GM23338 (cell line): ENCODE data around the gene SDC3. TPM values are rescaled to one million over a fixed set of nuclear protein-coding genes. Genes with fewer than 3 reads are reported as not detected.

ENCODE experiments used
- ATAC-seq: fragments of 200-7000 bp; cut with Tn5 transposase; 3 replicates; pipeline ENCODE4 v1.9.1; 2020
- DNase-seq: peaks from one replicate; pipeline ENCODE4 v3.0.0-alpha.2; 2015; ENCODE audit warnings: low spot score
- H2AFZ ChIP-seq: fragments of 200-600 bp; sonication (generic); 2 replicates; pipeline ENCODE4 v1.8.0; 2016; ENCODE audit warnings: antibody characterized with exemption, mild to moderate bottlenecking, moderate library complexity
- H3F3A ChIP-seq: fragments of 200-600 bp; sonication (generic); replicated peaks from 2 replicates; pipeline ENCODE4 v1.8.0; 2017; ENCODE audit warnings: antibody characterized with exemption, mixed run types, low read depth
- H3K27ac ChIP-seq: fragments of 200-600 bp; sonication (generic); 2 replicates; pipeline ENCODE4 v1.6.1; 2016; ENCODE audit warnings: low read depth
- H3K27me3 ChIP-seq: fragments of 200-600 bp; sonication (generic); 2 replicates; pipeline ENCODE4 v1.8.0; 2016; ENCODE audit warnings: mild to moderate bottlenecking, mixed run types, moderate library complexity; ENCODE audit not compliant: insufficient read depth
- H3K36me3 ChIP-seq: fragments of 200-600 bp; sonication (generic); 2 replicates; pipeline ENCODE4 v1.8.0; 2016; ENCODE audit warnings: mild to moderate bottlenecking; ENCODE audit not compliant: insufficient read depth
- H3K4me1 ChIP-seq: fragments of 200-600 bp; sonication (generic); 2 replicates; pipeline ENCODE4 v1.8.0; 2016; ENCODE audit warnings: mild to moderate bottlenecking, moderate library complexity; ENCODE audit not compliant: insufficient read depth
- H3K4me2 ChIP-seq: fragments of 200-600 bp; sonication (generic); 2 replicates; pipeline ENCODE4 v1.7.1; 2017; ENCODE audit warnings: mixed run types
- H3K4me3 ChIP-seq: fragments of 200-600 bp; sonication (generic); 2 replicates; pipeline ENCODE4 v1.6.1; 2016; ENCODE audit warnings: mixed run types
- H3K79me2 ChIP-seq: fragments of 200-600 bp; sonication (generic); replicated peaks from 2 replicates; pipeline ENCODE4 v1.8.0; 2017; ENCODE audit warnings: mild to moderate bottlenecking; ENCODE audit not compliant: insufficient read depth
- H3K9me2 ChIP-seq: fragments of 200-600 bp; sonication (generic); 2 replicates; pipeline ENCODE4 v1.8.0; 2017; ENCODE audit not compliant: insufficient read depth
- H4K20me1 ChIP-seq: fragments of 200-600 bp; sonication (generic); replicated peaks from 2 replicates; pipeline ENCODE4 v1.8.0; 2017; ENCODE audit warnings: mild to moderate bottlenecking; ENCODE audit not compliant: insufficient read depth
- H3K27ac Mint-ChIP-seq: 2 replicates; pipeline ENCODE4 v1.8.0; 2020; ENCODE audit warnings: inconsistent platforms, mild to moderate bottlenecking, moderate library complexity, mixed read lengths
- H3K27me3 Mint-ChIP-seq: 3 replicates; pipeline ENCODE4 v1.8.0; 2022; ENCODE audit warnings: low read depth, mild to moderate bottlenecking, moderate library complexity, mixed read lengths, inconsistent platforms; ENCODE audit not compliant: insufficient read depth, poor library complexity
- H3K36me3 Mint-ChIP-seq: 3 replicates; pipeline ENCODE4 v1.8.0; 2021; ENCODE audit warnings: low read depth, mild to moderate bottlenecking, inconsistent platforms, moderate library complexity, mixed read lengths
- H3K4me1 Mint-ChIP-seq: 3 replicates; pipeline ENCODE4 v1.8.0; 2020; ENCODE audit warnings: mild to moderate bottlenecking, inconsistent platforms, mixed read lengths
- H3K4me3 Mint-ChIP-seq: 3 replicates; pipeline ENCODE4 v1.8.0; 2021; ENCODE audit warnings: moderate library complexity, mild to moderate bottlenecking, inconsistent platforms, mixed read lengths
- H3K9me3 Mint-ChIP-seq: 3 replicates; pipeline ENCODE4 v1.8.0; 2020; ENCODE audit warnings: moderate library complexity, mild to moderate bottlenecking, inconsistent platforms, mixed read lengths
- CREB1 ChIP-seq: fragments of 250-450 bp; sonication (Bioruptor Pico); IDR thresholded peaks from 2 replicates; pipeline ENCODE4 v1.5.0; 2020; ENCODE audit warnings: low read depth, mild to moderate bottlenecking, moderate library complexity
- EZH2 ChIP-seq: fragments of 200-600 bp; sonication (generic); IDR thresholded peaks from one replicate; pipeline ENCODE4 v1.8.0; 2017; ENCODE audit warnings: antibody characterized with exemption, mild to moderate bottlenecking, low read depth; ENCODE audit not compliant: unreplicated experiment
- NANOG ChIP-seq: IDR thresholded peaks from 2 replicates; pipeline ENCODE4 v1.6.1; 2016; ENCODE audit warnings: antibody characterized with exemption, borderline replicate concordance
- POLR2AphosphoS5 ChIP-seq: IDR thresholded peaks from 2 replicates; pipeline ENCODE4 v1.6.1; 2016; ENCODE audit warnings: antibody characterized with exemption, low read depth
- polyA plus RNA-seq: library from polyadenylated mRNA; unstranded; fragments of >200 nt; fragmentation: Nextera tagmentation; extraction: Ambion mirVana; gene quantifications from 2 replicates; pipeline ENCODE4 v1.2.1, GENCODE V29; 2016
- total RNA-seq: library from RNA; depleted of rRNA; stranded (reverse); fragments of >200 nt; shearing (Covaris generic); gene quantifications from 2 replicates; pipeline ENCODE4 v1.2.3, GENCODE V29; 2014
- TF ChIP-seq, protein P1 (sequence below): IDR thresholded peaks from 2 replicates; pipeline ENCODE4 v1.6.1; 2016; ENCODE audit warnings: antibody characterized with exemption
- TF ChIP-seq, protein P2 (sequence below), 2 experiments: fragments of 200-600 bp in 1 of 2; sonication (generic) in 1 of 2; conservative IDR thresholded peaks; 2 replicates each; pipeline versions ENCODE4 v1.5.1 to v1.6.1; 2016 to 2017; ENCODE audit warnings: antibody characterized with exemption in 2 of 2, low read depth in 2 of 2, mild to moderate bottlenecking in 2 of 2, moderate library complexity in 1 of 2
- TF ChIP-seq, protein P3 (sequence below): fragments of 250-450 bp; sonication (Bioruptor Pico); IDR thresholded peaks from 2 replicates; pipeline ENCODE4 v1.5.0; 2020; ENCODE audit warnings: mild to moderate bottlenecking, moderate library complexity

Gene SDC3
- total and polyA plus RNA-seq, 2 experiments from 2014 or later = 5.2 to 29.7 TPM

DNA sequence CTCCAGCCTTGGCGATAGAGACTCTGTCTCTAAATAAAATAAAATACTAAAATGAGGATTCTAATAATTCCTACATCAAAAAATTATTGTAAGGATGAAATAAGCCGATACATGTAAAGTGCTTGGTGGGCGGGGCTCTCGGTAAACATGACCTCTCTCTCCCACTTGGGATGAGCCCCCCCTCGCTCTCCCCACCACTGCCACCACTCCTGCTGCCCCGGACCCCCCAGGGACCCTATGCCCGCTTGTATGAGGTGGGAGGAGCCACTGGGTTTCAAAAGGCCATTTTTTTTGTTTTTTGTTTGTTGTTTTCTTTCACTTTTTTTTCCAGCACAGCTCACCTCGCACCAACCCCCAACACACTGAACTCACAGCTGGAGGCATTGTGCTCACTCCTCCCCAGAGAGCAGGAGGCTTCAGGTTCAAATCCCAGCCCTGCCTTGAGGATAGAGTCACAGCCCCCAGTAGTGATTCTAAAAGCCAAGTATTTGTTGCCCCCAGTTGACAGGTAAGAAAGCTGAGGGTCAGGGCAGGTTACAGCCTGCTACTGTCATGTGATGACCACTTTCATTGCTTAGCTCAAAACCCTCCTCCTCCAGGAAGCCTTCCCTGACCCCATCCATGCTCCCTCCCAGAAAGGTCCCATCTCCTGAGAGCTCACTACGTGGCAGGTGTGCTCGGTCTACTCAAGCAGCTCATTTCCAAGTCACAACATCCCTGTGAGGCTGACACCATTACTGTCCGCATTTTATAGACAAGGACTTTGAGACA is 4.2 kb downstream of the SDC3 start:
- peaks cover 54% of the 10 kb centered on the region for H3K4me1 Mint-ChIP-seq
- Histone ChIP-seq H3K4me1 (peaks cover 36% of the 10 kb centered on the region), H3K9me2 (no peaks in the 10 kb centered on the region), H3K4me3 (no peak overlapping the region), H3F3A (peaks cover 12% of the 10 kb centered on the region; the same call in 1 of the 2 replicates), H4K20me1 (peaks cover 4% of the 10 kb centered on the region; the same call in 1 of the 2 replicates), H3K27me3 (peaks cover 13% of the 10 kb centered on the region), H3K27ac (no peak overlapping the region), H3K79me2 (peaks cover 3% of the 10 kb centered on the region), H2AFZ (no peak overlapping the region), H3K4me2 (0 out of 2 replicates have a peak overlapping the region, but pooled peaks have one; percentile 26), H3K36me3 (no peaks in the 10 kb centered on the region)
- DNase-seq (no peak), ATAC-seq (no peak)
- no peak for TF ChIP-seq POLR2AphosphoS5
- peak overlapping the region; percentile 38; the same call in 1 of the 2 replicates for H3K27ac Mint-ChIP-seq
- no peaks in the 10 kb centered on the region for H3K9me3 Mint-ChIP-seq
- H3K27me3 Mint-ChIP-seq = peaks cover 20% of the 10 kb centered on the region
- no peaks in the 10 kb centered on the region; the same call in 2 of the 3 replicates for H3K36me3 Mint-ChIP-seq
- no peak overlapping the region for H3K4me3 Mint-ChIP-seq

DNA sequence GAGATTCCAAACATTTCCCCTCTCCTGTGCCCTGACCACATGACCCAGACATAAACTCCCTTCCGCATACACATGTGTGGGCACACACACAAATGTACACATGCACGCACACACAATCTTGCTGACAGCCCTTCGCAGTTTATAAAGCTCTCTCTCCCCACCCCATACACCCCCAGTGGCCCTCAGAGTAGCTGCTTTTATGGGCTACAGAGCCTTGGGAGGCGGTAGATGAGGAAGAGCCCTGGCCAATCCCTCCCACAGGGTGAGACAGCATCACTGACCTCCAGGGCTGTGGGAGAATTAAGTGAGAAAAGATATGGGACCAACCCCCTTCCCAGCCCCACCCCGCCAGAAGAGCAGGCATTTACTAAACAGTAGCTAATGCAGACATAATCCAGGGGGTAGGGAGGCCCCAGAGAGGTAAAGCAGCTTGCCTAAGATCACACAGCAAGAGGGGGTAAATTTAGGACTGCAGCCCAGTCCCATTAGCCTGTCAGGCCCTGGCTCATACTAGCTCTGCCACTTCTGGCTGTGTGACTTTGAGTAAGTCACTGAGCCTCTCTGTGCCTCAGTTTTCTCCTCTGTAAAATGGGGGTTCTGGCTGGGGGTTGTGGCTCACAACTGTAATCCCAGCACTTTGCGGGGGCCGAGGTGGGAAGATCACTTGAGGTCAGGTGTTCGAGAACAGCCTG is 5.1 kb downstream of the SDC3 start:
- H3K27me3 ChIP-seq = peaks cover 9% of the 10 kb centered on the region; the same call in 1 of the 2 replicates
- TF ChIP-seq, protein P1, sequence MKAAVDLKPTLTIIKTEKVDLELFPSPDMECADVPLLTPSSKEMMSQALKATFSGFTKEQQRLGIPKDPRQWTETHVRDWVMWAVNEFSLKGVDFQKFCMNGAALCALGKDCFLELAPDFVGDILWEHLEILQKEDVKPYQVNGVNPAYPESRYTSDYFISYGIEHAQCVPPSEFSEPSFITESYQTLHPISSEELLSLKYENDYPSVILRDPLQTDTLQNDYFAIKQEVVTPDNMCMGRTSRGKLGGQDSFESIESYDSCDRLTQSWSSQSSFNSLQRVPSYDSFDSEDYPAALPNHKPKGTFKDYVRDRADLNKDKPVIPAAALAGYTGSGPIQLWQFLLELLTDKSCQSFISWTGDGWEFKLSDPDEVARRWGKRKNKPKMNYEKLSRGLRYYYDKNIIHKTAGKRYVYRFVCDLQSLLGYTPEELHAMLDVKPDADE = no peak
- TF ChIP-seq CREB1 (CRISPR knock-in tag) (no peak), EZH2 (no peak), NANOG (no peak)
- TF ChIP-seq, protein P2, sequence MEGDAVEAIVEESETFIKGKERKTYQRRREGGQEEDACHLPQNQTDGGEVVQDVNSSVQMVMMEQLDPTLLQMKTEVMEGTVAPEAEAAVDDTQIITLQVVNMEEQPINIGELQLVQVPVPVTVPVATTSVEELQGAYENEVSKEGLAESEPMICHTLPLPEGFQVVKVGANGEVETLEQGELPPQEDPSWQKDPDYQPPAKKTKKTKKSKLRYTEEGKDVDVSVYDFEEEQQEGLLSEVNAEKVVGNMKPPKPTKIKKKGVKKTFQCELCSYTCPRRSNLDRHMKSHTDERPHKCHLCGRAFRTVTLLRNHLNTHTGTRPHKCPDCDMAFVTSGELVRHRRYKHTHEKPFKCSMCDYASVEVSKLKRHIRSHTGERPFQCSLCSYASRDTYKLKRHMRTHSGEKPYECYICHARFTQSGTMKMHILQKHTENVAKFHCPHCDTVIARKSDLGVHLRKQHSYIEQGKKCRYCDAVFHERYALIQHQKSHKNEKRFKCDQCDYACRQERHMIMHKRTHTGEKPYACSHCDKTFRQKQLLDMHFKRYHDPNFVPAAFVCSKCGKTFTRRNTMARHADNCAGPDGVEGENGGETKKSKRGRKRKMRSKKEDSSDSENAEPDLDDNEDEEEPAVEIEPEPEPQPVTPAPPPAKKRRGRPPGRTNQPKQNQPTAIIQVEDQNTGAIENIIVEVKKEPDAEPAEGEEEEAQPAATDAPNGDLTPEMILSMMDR (conservative IDR thresholded peaks at IDR 0.05; ENCODE audit: low read depth in 2 of 2) = no peak
- TF ChIP-seq, protein P3, sequence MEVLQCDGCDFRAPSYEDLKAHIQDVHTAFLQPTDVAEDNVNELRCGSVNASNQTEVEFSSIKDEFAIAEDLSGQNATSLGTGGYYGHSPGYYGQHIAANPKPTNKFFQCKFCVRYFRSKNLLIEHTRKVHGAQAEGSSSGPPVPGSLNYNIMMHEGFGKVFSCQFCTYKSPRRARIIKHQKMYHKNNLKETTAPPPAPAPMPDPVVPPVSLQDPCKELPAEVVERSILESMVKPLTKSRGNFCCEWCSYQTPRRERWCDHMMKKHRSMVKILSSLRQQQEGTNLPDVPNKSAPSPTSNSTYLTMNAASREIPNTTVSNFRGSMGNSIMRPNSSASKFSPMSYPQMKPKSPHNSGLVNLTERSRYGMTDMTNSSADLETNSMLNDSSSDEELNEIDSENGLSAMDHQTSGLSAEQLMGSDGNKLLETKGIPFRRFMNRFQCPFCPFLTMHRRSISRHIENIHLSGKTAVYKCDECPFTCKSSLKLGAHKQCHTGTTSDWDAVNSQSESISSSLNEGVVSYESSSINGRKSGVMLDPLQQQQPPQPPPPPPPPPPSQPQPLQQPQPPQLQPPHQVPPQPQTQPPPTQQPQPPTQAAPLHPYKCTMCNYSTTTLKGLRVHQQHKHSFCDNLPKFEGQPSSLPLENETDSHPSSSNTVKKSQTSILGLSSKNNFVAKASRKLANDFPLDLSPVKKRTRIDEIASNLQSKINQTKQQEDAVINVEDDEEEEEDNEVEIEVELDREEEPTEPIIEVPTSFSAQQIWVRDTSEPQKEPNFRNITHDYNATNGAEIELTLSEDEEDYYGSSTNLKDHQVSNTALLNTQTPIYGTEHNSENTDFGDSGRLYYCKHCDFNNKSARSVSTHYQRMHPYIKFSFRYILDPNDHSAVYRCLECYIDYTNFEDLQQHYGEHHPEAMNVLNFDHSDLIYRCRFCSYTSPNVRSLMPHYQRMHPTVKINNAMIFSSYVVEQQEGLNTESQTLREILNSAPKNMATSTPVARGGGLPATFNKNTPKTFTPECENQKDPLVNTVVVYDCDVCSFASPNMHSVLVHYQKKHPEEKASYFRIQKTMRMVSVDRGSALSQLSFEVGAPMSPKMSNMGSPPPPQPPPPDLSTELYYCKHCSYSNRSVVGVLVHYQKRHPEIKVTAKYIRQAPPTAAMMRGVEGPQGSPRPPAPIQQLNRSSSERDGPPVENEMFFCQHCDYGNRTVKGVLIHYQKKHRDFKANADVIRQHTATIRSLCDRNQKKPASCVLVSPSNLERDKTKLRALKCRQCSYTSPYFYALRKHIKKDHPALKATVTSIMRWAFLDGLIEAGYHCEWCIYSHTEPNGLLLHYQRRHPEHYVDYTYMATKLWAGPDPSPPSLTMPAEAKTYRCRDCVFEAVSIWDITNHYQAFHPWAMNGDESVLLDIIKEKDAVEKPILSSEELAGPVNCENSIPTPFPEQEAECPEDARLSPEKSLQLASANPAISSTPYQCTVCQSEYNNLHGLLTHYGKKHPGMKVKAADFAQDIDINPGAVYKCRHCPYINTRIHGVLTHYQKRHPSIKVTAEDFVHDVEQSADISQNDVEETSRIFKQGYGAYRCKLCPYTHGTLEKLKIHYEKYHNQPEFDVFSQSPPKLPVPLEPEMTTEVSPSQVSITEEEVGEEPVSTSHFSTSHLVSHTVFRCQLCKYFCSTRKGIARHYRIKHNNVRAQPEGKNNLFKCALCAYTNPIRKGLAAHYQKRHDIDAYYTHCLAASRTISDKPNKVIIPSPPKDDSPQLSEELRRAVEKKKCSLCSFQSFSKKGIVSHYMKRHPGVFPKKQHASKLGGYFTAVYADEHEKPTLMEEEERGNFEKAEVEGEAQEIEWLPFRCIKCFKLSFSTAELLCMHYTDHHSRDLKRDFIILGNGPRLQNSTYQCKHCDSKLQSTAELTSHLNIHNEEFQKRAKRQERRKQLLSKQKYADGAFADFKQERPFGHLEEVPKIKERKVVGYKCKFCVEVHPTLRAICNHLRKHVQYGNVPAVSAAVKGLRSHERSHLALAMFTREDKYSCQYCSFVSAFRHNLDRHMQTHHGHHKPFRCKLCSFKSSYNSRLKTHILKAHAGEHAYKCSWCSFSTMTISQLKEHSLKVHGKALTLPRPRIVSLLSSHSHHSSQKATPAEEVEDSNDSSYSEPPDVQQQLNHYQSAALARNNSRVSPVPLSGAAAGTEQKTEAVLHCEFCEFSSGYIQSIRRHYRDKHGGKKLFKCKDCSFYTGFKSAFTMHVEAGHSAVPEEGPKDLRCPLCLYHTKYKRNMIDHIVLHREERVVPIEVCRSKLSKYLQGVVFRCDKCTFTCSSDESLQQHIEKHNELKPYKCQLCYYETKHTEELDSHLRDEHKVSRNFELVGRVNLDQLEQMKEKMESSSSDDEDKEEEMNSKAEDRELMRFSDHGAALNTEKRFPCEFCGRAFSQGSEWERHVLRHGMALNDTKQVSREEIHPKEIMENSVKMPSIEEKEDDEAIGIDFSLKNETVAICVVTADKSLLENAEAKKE (CRISPR knock-in tag) = no peak

More for the DNA sequence above, 5.1 kb downstream of the SDC3 start:
- Histone ChIP-seq H3F3A (peaks cover 11% of the 10 kb centered on the region; the same call in 1 of the 2 replicates), H2AFZ (no peak overlapping the region), H3K36me3 (no peaks in the 10 kb centered on the region), H3K9me2 (no peaks in the 10 kb centered on the region), H3K4me3 (no peak overlapping the region), H3K4me1 (peaks cover 32% of the 10 kb centered on the region), H4K20me1 (peaks cover 4% of the 10 kb centered on the region; the same call in 1 of the 2 replicates), H3K27ac (0 out of 2 replicates have a peak overlapping the region, but pooled peaks have one; percentile 59), H3K4me2 (no peak overlapping the region), H3K79me2 (peaks cover 3% of the 10 kb centered on the region)
- Mint-ChIP-seq H3K9me3 (no peaks in the 10 kb centered on the region), H3K4me1 (peaks cover 50% of the 10 kb centered on the region), H3K27ac (0 out of 2 replicates have a peak overlapping the region, but pooled peaks have one; percentile 34), H3K36me3 (no peaks in the 10 kb centered on the region; the same call in 2 of the 3 replicates), H3K4me3 (no peak overlapping the region; the same call in 2 of the 3 replicates), H3K27me3 (peaks cover 15% of the 10 kb centered on the region)
- no peak for DNase-seq
- peak; percentile 6; the same call in 2 of the 3 replicates for ATAC-seq
